Measurements from ENCODE around the gene SMPD2. TPM values are rescaled to one million over a fixed set of nuclear protein-coding genes. Genes with fewer than 3 reads are reported as not detected.

Gene SMPD2
- total and polyA plus RNA-seq, 2 donors (not counting 1 experiment from before 2014, with no cell fraction given), result 35.7 to 43.9 TPM

DNA sequence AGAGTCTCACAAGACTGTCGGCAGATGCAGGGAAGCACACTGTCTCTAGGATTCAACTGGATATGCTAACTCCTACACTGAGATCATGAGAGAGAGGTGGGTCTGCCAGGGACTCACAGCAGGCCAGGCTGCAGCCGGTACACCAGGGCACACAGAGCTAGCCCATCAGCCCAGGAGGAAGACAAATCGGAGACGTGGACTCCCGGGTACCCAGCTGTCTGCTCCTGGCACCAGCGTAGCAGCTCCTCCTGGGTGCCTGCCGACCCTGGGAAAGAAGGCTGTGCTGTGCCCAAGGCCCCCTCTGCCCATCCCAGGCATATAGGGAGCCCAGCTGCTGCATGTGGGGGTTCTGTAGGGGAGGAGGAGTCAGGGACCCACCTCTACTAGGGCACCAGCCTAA, 8.1 kb downstream of the SMPD2 start:
- H2AFZ ChIP-seq (ENCODE audit: insufficient read depth, low read depth, low read length, poor library complexity, severe bottlenecking), result no peak overlapping the region
- peaks cover 0 to 63% of the 10 kb centered on the region in 2 experiments for H3K36me3 ChIP-seq (replicated peaks in 1 of 2; ENCODE audit: control extremely low read depth in 1 of 2, control insufficient read depth in 1 of 2, extremely low read depth in 1 of 2, insufficient read depth in 2 of 2, low read length in 1 of 2)
- H3K79me2 ChIP-seq (ENCODE audit: control insufficient read depth, insufficient read depth, low read length), result peaks cover 34% of the 10 kb centered on the region
- H3K27me3 ChIP-seq (replicated peaks in 1 of 4; ENCODE audit: control extremely low read depth in 1 of 4, control insufficient read depth in 3 of 4, insufficient read depth in 4 of 4, low read length in 3 of 4), result no peaks in the 10 kb centered on the region
- ATAC-seq (ENCODE audit: low read depth), result no peak
- Mint-ChIP-seq H3K4me1 (peaks cover 65% of the 10 kb centered on the region), H3K9me3 (ENCODE audit: insufficient read depth) (no peaks in the 10 kb centered on the region), H3K27ac (peak overlapping the region; percentile 67), H3K27me3 (no peaks in the 10 kb centered on the region), H3K4me3 (no peak overlapping the region)
- peak overlapping the region in 1 of 2 donors; percentile 76 for H3K27ac ChIP-seq (ENCODE audit: low read length in 2 of 2)
- peaks cover 61 to 65% of the 10 kb centered on the region in 2 donors for H3K4me1 ChIP-seq (ENCODE audit: control insufficient read depth in 2 of 2, insufficient read depth in 2 of 2, low read length in 2 of 2)
- 97% methylated on average over 7 of the region's 7 CpGs for WGBS (ENCODE audit: insufficient coverage)
- CTCF ChIA-PET, result interaction anchor here (0.5 to 1.6 kb wide), 3 partner anchors 12 to 185 kb away, joined by 3 to 5 read pairs (median 4); no protein-coding TSS in a partner anchor
- POLR2A ChIA-PET, result interaction anchor here (0.6 to 3.7 kb wide), 3 partner anchors 7 to 298 kb away, joined by 3 to 21 read pairs (median 4); partner anchors contain the start of genes PPIL6 and SMPD2
- H3K4me2 ChIP-seq (replicated peaks; ENCODE audit: low read depth, low read length, poor library complexity, severe bottlenecking), result peak overlapping the region; percentile 17
- no peak for TF ChIP-seq EZH2 (IDR thresholded peaks at IDR 0.05; ENCODE audit: borderline replicate concordance, insufficient read depth, low read depth, low read length, poor library complexity, severe bottlenecking)
- TF ChIP-seq, protein P1, sequence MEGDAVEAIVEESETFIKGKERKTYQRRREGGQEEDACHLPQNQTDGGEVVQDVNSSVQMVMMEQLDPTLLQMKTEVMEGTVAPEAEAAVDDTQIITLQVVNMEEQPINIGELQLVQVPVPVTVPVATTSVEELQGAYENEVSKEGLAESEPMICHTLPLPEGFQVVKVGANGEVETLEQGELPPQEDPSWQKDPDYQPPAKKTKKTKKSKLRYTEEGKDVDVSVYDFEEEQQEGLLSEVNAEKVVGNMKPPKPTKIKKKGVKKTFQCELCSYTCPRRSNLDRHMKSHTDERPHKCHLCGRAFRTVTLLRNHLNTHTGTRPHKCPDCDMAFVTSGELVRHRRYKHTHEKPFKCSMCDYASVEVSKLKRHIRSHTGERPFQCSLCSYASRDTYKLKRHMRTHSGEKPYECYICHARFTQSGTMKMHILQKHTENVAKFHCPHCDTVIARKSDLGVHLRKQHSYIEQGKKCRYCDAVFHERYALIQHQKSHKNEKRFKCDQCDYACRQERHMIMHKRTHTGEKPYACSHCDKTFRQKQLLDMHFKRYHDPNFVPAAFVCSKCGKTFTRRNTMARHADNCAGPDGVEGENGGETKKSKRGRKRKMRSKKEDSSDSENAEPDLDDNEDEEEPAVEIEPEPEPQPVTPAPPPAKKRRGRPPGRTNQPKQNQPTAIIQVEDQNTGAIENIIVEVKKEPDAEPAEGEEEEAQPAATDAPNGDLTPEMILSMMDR (IDR thresholded peaks at IDR 0.05), result no peak
- no peak overlapping the region for H3K4me3 ChIP-seq (ENCODE audit: control extremely low read depth in 1 of 5, extremely low read depth in 1 of 5, insufficient read depth in 1 of 5, low read depth in 2 of 5, low read length in 4 of 5)
- intact Hi-C loops (cut with micrococcal nuclease), result loop anchor here (1.0 kb wide), 1 partner anchor 7 kb away; no protein-coding TSS in a partner anchor
- H4K20me1 ChIP-seq (ENCODE audit: control insufficient read depth, insufficient read depth, low read length, poor library complexity, severe bottlenecking), result peaks cover 9% of the 10 kb centered on the region
- no peak for DNase-seq
- no peaks in the 10 kb centered on the region for H3K9me3 ChIP-seq (ENCODE audit: control extremely low read depth in 1 of 3, control insufficient read depth in 2 of 3, insufficient read depth in 1 of 3, low read length in 2 of 3)
- no peak overlapping the region for H3K9ac ChIP-seq (ENCODE audit: low read length)

- Mint-ChIP-seq H3K4me3 (peak overlapping the region; percentile 47), H3K27me3 (no peaks in the 10 kb centered on the region), H3K4me1 (peaks cover 72% of the 10 kb centered on the region), H3K9me3 (ENCODE audit: insufficient read depth) (no peaks in the 10 kb centered on the region), H3K27ac (peak overlapping the region; percentile 79)
- H3K27ac ChIP-seq (ENCODE audit: low read length in 2 of 2), result peak overlapping the region; percentile 19 to 76
- H3K9ac ChIP-seq (ENCODE audit: low read length), result no peak overlapping the region
- H2AFZ ChIP-seq (ENCODE audit: insufficient read depth, low read depth, low read length, poor library complexity, severe bottlenecking), result no peak overlapping the region
- ATAC-seq (ENCODE audit: low read depth) (no peak), DNase-seq (peak; percentile 46)
- H4K20me1 ChIP-seq (ENCODE audit: control insufficient read depth, insufficient read depth, low read length, poor library complexity, severe bottlenecking), result peaks cover 9% of the 10 kb centered on the region
- no peak for TF ChIP-seq EZH2 (IDR thresholded peaks at IDR 0.05; ENCODE audit: borderline replicate concordance, insufficient read depth, low read depth, low read length, poor library complexity, severe bottlenecking)
- TF ChIP-seq, protein P1 (IDR thresholded peaks at IDR 0.05), result no peak
- H3K4me3 ChIP-seq (ENCODE audit: control extremely low read depth in 1 of 5, extremely low read depth in 1 of 5, insufficient read depth in 1 of 5, low read depth in 2 of 5, low read length in 4 of 5), result no peak overlapping the region
- no peaks in the 10 kb centered on the region for H3K9me3 ChIP-seq (ENCODE audit: control extremely low read depth in 1 of 3, control insufficient read depth in 2 of 3, insufficient read depth in 1 of 3, low read length in 2 of 3)
- POLR2A ChIA-PET, result interaction anchor here (0.5 to 3.7 kb wide), 3 partner anchors 8 to 40 kb away, joined by 4 to 21 read pairs (median 4); partner anchors contain the start of genes PPIL6 and SMPD2
- peaks cover 67 to 71% of the 10 kb centered on the region in 2 donors for H3K4me1 ChIP-seq (ENCODE audit: control insufficient read depth in 2 of 2, insufficient read depth in 2 of 2, low read length in 2 of 2)
- peak overlapping the region; percentile 65 for H3K4me2 ChIP-seq (replicated peaks; ENCODE audit: low read depth, low read length, poor library complexity, severe bottlenecking)
- H3K79me2 ChIP-seq (ENCODE audit: control insufficient read depth, insufficient read depth, low read length), result peaks cover 40% of the 10 kb centered on the region
- CTCF ChIA-PET, result interaction anchor here (0.5 to 1.6 kb wide), 4 partner anchors 11 to 184 kb away, joined by 3 to 5 read pairs (median 4); no protein-coding TSS in a partner anchor
- H3K36me3 ChIP-seq (replicated peaks in 1 of 2; ENCODE audit: control extremely low read depth in 1 of 2, control insufficient read depth in 1 of 2, extremely low read depth in 1 of 2, insufficient read depth in 2 of 2, low read length in 1 of 2), result peaks cover 0 to 59% of the 10 kb centered on the region in 2 experiments
- intact Hi-C loops (cut with micrococcal nuclease), result loop anchor here (1.0 kb wide), 1 partner anchor 8 kb away; no protein-coding TSS in a partner anchor
- no peaks in the 10 kb centered on the region for H3K27me3 ChIP-seq (replicated peaks in 1 of 4; ENCODE audit: control extremely low read depth in 1 of 4, control insufficient read depth in 3 of 4, insufficient read depth in 4 of 4, low read length in 3 of 4)
- 72% methylated on average over 18 of the region's 19 CpGs for WGBS (ENCODE audit: insufficient coverage)
These were observed 8.7 kb downstream of the SMPD2 start for GRCh38 chr6:109449064-109449794.
